Right cardiac atrium (tissue), 5 donors: ENCODE data around the gene SLC7A8. TPM values are rescaled to one million over a fixed set of nuclear protein-coding genes. Genes with fewer than 3 reads are reported as not detected.
A peak's percentile ranks its signal among the peaks of the same experiment; 100 is the strongest.

ENCODE experiments used
- ATAC-seq, 2 donors: fragments of 200-7000 bp; cut with Tn5 transposase; one replicate each; pipeline versions ENCODE4 v1.8.0 to v1.9.1; 2020; ENCODE audit warnings: moderate library complexity in 2 of 2, mild to moderate bottlenecking in 1 of 2
- DNase-seq, 3 donors: peaks; one replicate each; pipeline ENCODE4 v3.0.0-alpha.2; 2020
- H3K27ac ChIP-seq: one replicate; pipeline ENCODE4 v1.5.1; 2013; ENCODE audit warnings: mild to moderate bottlenecking, low read length, control low read depth, moderate library complexity
- H3K27me3 ChIP-seq: one replicate; pipeline ENCODE4 v1.6.1; 2013; ENCODE audit not compliant: control insufficient read depth, insufficient read depth
- H3K4me1 ChIP-seq: one replicate; pipeline ENCODE4 v1.6.1; 2013; ENCODE audit warnings: low read length; ENCODE audit not compliant: control insufficient read depth, insufficient read depth
- H3K4me3 ChIP-seq: one replicate; pipeline ENCODE4 v1.5.1; 2013; ENCODE audit warnings: low read length, control low read depth
- H3K9me3 ChIP-seq: one replicate; pipeline ENCODE4 v1.6.1; 2013; ENCODE audit warnings: low read length; ENCODE audit not compliant: control insufficient read depth
- WGBS: extraction: QIAGEN DNeasy Blood & Tissue Kit; methylation state at CpG from one replicate; pipeline ENCODE4 v1.1.7; 2013; 5-methylcytosine and 5-hydroxymethylcytosine counted together
- intact Hi-C, 4 donors: fragments of 100-400 bp; cut with DNase I; formaldehyde crosslinking; loops; one replicate each; pipeline versions ENCODE4 v1.11.0 to v1.14.0; 2022 to 2023
- polyA plus RNA-seq: library from polyadenylated mRNA; stranded (reverse); fragments of 200-250 nt; gene quantifications from one replicate; pipeline ENCODE4 v1.2.3, GENCODE V29; 2013
- total RNA-seq, 4 donors: library from RNA; stranded (reverse); fragmentation: NEBNext Ultra II Directional; extraction: Animal tissue kit (Norgen Biotek cat#: 25700); gene quantifications; one replicate each; pipeline ENCODE4 v1.2.1, GENCODE V29; 2021
- donor health status: healthy with polysubstance abuse.
- donor health status: DM: no; HTN: yes; CAD: no.
- donor health status: DM: no; HTN: no; CAD: no.
- donor health status: DM: no; HTN: yes; CAD: no; lungs with severe emphysema.
- donor health status: DM: yes; HTN: yes; CAD: no.

The SLC7A8 gene
- total and polyA plus RNA-seq, 5 donors: 6.9 to 11.7 (median 9.4) TPM

DNA sequence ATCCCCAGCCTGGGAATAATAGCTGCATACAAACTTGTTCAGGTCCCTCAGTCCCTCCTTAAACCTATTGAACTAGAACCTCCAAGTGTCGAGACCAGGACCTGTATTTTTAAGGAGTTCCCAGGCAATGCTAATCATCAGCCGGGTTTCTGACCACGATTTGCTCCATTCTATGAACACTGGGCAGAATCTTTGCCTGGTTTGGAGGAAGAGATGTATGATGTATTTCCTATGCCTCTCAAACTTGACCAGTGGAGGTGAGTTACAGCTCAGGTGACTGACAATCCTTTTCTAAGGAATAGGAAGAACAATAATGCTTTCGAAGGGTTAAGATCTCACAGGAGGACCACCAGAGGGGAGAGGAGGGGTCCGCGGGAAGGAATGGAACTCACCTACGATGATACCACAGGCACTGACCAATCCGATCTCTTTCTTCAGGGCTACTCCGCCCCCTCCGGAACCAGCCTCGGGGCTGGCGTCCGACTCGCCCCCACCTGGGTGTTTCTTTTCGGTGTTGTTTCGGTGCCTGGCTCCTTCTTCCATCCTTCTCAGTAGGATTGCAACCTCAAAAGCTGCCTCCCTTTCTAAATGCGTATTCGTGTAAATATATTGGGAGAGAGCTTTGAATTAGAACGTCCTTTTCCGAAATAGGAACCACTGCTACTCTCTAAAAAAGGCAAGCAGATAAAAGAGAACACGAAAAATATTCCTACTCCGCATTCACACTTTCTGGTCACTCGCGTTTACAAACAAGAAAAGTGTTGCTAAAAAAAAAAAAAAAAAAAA is 895 bp downstream of the SLC7A8 start:
- 2% methylated on average over 24 of the region's 24 CpGs for WGBS
- ATAC-seq (peak; percentile 69 to 77), DNase-seq (peak in 2 of 3 donors; percentile 50 to 66)
- H3K4me1 ChIP-seq: no peaks in the 10 kb centered on the region
- intact Hi-C loops: no loop called here
- no peaks in the 10 kb centered on the region for H3K27me3 ChIP-seq
- H3K4me3 ChIP-seq: peak overlapping the region; percentile 52
- H3K9me3 ChIP-seq: no peaks in the 10 kb centered on the region
- no peak overlapping the region for H3K27ac ChIP-seq

DNA sequence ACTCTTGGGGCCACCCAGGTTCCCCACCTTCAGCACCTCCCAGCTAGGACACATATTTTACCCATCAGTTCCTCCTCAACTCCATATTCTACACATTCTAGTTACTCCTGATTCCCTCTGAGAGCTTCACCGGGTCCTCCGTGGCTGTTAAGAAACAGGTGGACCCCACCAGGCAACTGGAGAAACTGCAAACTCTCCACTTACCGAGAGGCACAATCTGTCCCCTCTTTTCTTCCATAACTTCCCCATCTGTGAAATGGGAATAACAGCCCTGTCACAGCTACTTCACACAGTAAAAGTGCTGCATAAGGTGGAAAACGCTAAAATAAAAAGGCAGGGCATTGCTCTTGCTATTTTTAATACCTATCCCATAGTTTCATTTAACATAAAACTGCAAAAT is 1.5 kb downstream of the SLC7A8 start:
- DNase-seq (no peak), ATAC-seq (no peak)
- Histone ChIP-seq H3K27me3 (no peaks in the 10 kb centered on the region), H3K27ac (peak overlapping the region; percentile 53), H3K4me3 (peak overlapping the region; percentile 52), H3K4me1 (no peaks in the 10 kb centered on the region), H3K9me3 (no peaks in the 10 kb centered on the region)
- WGBS: 36% methylated on average over 4 of the region's 4 CpGs
- intact Hi-C loops: no loop called here

DNA sequence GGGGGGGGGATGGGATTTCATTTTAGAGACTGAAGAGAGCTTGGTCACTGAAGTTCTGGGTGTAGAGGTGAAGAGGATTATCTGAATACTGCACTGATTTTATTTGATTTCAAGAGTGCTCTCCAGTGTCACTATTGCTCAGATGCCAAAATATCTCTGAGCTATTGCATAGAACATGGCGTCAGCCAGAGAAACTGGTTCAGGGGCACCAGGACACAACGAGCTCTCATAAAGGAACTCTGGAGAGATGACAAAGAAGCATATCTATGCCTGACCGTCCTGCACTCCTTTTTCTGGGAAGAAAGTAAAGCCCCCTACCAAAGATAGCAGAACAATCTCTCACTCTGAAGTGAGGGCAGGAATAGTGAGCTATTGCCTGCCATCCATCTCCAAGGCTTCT is 2.0 kb downstream of the SLC7A8 start:
- DNase-seq: no peak
- peak overlapping the region; percentile 53 for H3K27ac ChIP-seq
- H3K9me3 ChIP-seq: no peaks in the 10 kb centered on the region
- H3K27me3 ChIP-seq: no peaks in the 10 kb centered on the region
- no peak for ATAC-seq
- intact Hi-C loops: no loop called here
- no peaks in the 10 kb centered on the region for H3K4me1 ChIP-seq
- 37% methylated on average over 3 of the region's 3 CpGs for WGBS
- H3K4me3 ChIP-seq: peak overlapping the region; percentile 52

DNA sequence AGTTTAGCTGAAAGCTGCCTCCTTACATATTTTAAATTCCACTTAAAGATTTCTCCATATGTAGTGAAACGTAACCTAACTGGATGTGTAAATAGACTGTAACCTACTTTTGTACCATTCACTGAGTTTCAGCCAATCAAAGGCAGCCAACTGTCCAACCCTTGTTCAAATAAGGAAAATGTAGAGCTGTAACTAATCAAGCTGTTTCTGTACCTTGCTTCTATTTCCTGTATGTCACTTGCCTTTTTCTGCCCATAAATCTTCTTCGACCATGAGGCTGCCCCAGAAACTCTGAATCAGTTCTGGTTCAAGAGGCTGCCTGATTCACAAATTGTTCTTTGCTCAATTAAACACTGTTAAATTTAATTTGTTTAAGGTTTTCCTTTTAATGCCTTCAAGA is 6.3 kb downstream of the SLC7A8 start:
- Histone ChIP-seq H3K4me3 (no peak overlapping the region), H3K27ac (no peak overlapping the region), H3K27me3 (no peaks in the 10 kb centered on the region), H3K9me3 (no peaks in the 10 kb centered on the region), H3K4me1 (no peaks in the 10 kb centered on the region)
- 82% methylated on average over 2 of the region's 2 CpGs for WGBS
- ATAC-seq: no peak
- DNase-seq: no peak
- intact Hi-C loops: no loop called here

DNA sequence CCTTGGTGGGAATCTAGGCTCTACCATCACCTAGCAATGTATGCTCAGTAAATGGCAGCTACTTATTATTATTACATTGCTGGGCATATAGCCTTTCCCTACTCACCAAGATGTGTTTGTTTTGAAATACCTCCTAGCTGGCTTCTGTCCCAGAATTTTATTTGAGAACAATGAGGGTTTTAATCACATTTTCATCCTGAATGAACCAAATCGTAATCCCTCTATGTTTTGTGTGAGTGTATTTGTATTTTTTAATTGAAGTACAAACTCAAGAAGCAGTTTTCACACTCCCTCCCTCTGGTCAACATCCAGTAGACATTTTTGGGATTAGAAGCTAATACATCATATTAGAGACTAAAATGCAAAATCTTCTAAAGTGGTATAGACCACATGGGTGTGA is 7.6 kb downstream of the SLC7A8 start:
- WGBS: 36% methylated on average over 1 of the region's 1 CpG
- DNase-seq: no peak
- no peaks in the 10 kb centered on the region for H3K4me1 ChIP-seq
- no peak overlapping the region for H3K4me3 ChIP-seq
- H3K27me3 ChIP-seq: no peaks in the 10 kb centered on the region
- intact Hi-C loops: no loop called here
- H3K9me3 ChIP-seq: no peaks in the 10 kb centered on the region
- H3K27ac ChIP-seq: no peak overlapping the region
- ATAC-seq: no peak

GRCh38 chr14:23174296-23175184 is 8.9 kb downstream of the SLC7A8 start:
- ATAC-seq: no peak
- no peak for DNase-seq
- Histone ChIP-seq H3K27ac (peak overlapping the region; percentile 34), H3K9me3 (no peaks in the 10 kb centered on the region), H3K4me3 (no peak overlapping the region), H3K4me1 (no peaks in the 10 kb centered on the region), H3K27me3 (no peaks in the 10 kb centered on the region)
- intact Hi-C loops: no loop called here
- WGBS: 64% methylated on average over 6 of the region's 6 CpGs

- Histone ChIP-seq H3K27ac (no peak overlapping the region), H3K27me3 (no peaks in the 10 kb centered on the region), H3K4me1 (no peaks in the 10 kb centered on the region), H3K9me3 (no peaks in the 10 kb centered on the region), H3K4me3 (no peak overlapping the region)
- WGBS: 78% methylated on average over 3 of the region's 3 CpGs
- intact Hi-C loops: no loop called here
- no peak for ATAC-seq
- DNase-seq: no peak
These were observed 9.7 kb downstream of the SLC7A8 start for GRCh38 chr14:23173796-23174195.

- Histone ChIP-seq H3K27me3 (no peaks in the 10 kb centered on the region), H3K4me3 (no peak overlapping the region), H3K9me3 (no peaks in the 10 kb centered on the region), H3K4me1 (no peaks in the 10 kb centered on the region), H3K27ac (no peak overlapping the region)
- 81% methylated on average over 2 of the region's 2 CpGs for WGBS
- ATAC-seq: peak; percentile 46 to 56
- intact Hi-C loops: no loop called here
- no peak for DNase-seq
These were observed 10.4 kb downstream of the SLC7A8 start for GRCh38 chr14:23173031-23173430.

GRCh38 chr14:23172574-23172973 is 10.9 kb downstream of the SLC7A8 start:
- no peak for ATAC-seq
- no peaks in the 10 kb centered on the region for H3K27me3 ChIP-seq
- H3K4me1 ChIP-seq: no peaks in the 10 kb centered on the region
- intact Hi-C loops: no loop called here
- WGBS: 56% methylated on average over 3 of the region's 3 CpGs
- H3K27ac ChIP-seq: no peak overlapping the region
- no peak overlapping the region for H3K4me3 ChIP-seq
- DNase-seq: no peak
- no peaks in the 10 kb centered on the region for H3K9me3 ChIP-seq

DNA sequence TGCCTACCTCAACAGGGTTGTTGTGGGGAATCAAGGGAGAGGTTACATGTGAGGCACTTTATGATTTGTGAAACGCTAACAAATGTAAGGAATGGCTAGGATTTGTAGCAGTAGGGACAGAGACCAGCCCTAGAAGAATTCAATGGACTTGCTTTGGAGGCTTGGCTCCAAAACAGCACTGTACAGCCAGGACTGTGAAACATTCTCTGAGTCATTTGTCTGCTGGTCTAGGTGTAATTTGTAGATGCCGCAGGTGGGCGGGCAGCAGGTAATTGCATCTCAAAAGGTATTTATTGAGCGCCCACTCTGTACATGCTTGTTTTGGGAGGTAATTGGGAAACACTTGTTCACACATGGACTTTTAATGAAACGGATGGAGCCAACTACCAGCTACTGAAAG is 11.4 kb downstream of the SLC7A8 start:
- intact Hi-C loops: no loop called here
- no peaks in the 10 kb centered on the region for H3K27me3 ChIP-seq
- H3K27ac ChIP-seq: no peak overlapping the region
- H3K4me3 ChIP-seq: no peak overlapping the region
- DNase-seq (no peak), ATAC-seq (no peak)
- 95% methylated on average over 5 of the region's 5 CpGs for WGBS
- no peaks in the 10 kb centered on the region for H3K4me1 ChIP-seq
- H3K9me3 ChIP-seq: no peaks in the 10 kb centered on the region

GRCh38 chr14:23171222-23171975 is 12.1 kb downstream of the SLC7A8 start:
- ATAC-seq (no peak), DNase-seq (no peak)
- Histone ChIP-seq H3K27ac (no peak overlapping the region), H3K9me3 (no peaks in the 10 kb centered on the region), H3K27me3 (no peaks in the 10 kb centered on the region), H3K4me1 (no peaks in the 10 kb centered on the region), H3K4me3 (no peak overlapping the region)
- WGBS: 80% methylated on average over 8 of the region's 8 CpGs
- intact Hi-C loops: no loop called here
